ENCODE data around the gene GMCL1.
"Not testable (repeated sequence)": the region's sequence is repeated elsewhere in the genome, so short reads cannot be mapped to it uniquely, and the experiment has no call there.

Gene GMCL1

DNA sequence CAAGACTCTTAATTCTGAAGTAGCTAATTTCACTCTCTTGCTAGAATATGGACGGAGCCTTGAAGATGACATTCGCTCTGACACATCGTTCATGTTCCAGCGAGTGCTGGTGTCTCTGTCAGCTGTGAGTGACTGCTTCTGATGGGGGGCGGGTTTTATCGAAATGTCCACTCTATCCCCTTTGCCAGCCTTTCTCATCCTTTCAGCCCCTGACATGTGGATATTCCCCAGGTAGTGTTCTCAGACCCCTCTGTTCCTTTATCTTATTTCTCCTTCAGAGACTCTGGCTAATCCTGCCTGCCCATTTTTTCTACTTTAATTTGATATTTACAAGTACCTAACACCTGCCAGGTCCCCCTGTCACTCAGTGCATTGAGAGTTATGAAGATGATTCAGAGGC lies 18.9 kb upstream of the GMCL1 start:
- no peak for DNase-seq

DNA sequence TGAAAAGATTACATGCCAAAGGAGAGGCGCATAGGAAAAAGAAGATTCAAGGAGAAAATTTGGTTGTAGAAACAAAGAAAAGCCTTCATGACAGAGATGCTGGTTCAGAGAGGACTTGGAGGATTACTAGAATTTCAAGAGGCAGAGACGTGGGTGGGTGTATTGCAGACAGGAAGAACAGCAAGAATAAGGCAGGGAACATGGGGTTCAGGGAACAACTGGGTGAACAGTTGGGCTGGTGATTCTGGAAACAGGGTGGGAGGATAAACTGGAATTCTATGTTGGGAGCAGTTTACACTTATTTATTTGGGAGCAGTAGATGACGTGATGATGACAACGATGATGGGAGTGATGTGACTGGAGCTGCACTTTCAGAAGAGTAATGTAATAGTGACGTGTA lies 18.4 kb upstream of the GMCL1 start:
- DNase-seq: no peak

DNA sequence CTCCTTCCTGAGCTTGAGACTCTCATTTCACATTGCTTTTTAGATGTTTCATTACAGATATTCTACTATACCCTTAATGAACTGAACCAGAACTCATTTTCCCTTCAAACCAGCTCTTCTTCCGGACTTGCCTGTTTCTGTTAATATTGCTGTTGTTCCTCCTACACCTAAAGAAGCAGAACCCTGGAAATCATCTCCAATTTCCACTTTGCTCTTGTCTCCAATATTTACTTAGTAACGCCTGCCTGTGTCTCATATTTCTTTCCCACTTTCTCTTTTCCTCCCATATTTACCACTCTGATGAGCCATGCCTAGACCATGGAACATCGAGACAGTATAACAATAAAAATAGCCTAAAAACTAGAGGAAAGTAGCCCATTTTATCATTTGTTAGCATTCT lies 17.9 kb upstream of the GMCL1 start:
- DNase-seq: no peak

DNA sequence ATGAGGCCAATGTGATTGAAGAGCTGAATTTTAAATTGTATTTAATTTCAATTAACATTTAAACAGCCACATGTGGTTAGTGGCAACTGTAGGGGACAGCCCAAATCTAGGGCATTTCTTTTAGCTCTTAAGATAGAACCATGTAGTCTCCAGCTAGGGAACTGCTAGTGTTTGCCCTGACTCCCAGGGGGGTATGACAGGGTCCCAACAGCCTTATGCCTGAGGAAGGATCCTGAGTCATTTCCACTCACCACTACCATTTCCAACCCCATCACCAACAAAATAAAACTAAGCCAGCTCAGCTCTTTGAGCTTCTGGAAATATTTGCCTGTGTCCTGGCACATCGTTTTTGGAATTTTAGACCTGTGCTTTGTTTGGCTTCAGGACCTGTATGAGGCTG lies 13.7 kb upstream of the GMCL1 start:
- DNase-seq: no peak

DNA sequence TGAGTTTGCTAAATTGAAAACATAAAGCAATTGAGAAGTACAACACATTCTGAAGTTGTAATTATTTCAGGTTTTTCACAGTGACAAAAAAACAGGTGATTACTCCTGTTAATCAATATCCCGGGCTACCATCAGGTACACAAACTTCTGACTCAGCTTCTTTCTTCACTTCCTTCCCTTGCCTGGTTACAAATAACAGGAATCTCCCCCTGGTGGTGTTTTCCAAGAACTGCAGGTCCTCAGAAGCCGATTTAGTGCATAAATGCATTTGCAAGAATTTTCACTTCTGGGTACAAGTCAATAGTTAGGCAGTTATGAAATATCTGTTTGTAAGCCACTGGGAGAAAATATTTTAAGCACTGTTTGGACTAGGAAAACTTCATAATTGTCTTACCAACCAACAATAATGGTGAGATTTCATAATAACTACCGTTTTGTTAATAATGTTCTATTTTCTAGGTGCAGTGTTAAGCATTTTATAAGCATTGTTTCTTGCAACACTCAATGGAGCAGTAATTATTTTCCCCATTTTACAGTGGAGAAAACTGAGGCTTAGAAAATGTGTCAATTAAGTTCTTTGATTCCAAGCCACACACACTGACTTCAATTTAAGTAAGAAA lies 12.4 kb upstream of the GMCL1 start:
- DNase-seq: peak; percentile 51 to 85 (median 60)

DNA sequence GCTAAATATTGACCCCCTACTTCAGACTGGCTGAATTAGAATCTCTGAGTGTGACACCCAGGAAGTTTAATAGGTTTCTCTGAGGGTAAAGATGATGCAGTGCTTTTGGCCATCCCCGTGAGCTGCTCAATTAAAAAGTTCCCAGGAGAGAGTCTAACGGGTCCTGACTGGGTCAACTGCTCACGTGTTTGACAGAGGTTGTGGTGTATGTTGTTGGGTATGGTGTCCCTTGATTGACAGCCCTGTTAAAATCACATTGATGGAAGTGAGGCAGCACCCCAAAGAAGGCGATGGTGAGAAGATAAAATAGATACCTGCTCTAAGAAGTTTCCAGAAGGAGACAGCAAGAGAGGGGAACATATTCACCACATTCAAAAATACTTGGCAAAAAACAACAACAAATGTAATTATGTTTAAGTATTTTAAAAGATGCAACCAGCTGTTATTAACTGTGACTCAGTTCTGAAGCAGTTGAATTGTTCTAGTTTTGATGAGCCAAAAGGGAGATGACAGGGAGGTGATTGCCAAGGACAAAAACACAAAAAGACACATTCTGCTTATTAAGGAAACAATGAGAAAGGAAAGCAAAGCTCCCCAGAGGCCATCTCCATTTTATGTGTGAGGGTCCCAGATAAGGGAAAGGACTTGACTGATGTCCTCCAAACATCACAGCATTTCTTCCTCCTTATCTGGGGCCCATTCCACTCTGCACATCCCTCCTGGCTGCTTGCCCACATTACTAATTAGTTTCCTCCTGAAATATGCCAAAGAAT lies 11.5 kb upstream of the GMCL1 start:
- DNase-seq: no peak

DNA sequence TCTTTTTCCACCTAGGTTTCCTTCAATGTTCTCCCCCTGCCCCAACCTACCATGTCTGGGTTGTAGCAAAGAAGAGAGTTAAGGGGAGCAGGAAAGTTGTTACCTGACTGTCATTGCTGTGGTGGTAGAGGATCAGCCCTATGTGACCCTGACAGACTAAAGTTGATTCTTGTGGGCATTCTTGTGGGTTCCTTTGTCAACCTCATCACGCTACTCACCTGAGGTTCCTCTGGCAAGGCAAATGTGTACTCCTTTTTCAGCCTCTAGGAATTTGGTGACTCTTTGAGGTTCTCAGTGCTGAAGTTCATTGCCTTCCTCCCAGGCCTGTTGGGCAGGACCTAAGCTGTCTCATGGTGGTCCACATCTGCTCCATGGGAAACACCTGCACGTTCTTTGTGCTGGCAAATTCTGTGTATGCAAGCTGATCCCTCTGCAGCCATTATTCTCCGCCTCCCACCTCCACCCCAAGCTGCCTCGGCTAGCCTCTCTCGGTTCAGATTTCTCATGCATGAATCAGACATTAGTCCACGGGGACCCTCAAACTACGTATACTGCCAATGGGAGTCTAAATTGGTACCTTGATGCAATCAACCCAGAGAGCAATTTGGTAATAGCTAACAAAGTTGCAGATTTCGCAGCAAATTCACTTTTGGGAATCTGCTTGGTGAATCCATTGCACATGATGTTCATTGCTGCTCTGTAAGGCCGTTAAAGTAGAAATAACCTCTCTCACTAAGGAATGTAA lies 1.5 kb upstream of the GMCL1 start:
- no peak for DNase-seq

DNA sequence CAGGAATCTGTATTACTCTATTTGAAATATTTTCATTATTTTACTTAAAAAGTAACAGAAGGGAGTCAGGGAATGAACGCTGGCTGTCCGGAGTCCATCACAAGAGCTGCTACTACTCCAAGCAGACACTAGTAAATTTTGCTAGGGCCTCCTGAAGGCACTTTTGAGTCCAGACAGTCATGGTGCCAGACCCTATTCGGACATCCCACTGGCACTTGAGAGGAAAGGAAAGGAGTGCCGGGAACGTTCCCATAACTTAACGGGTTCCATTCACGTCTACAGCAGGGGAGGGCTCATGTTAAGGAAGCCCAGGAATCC lies 563 bp upstream of the GMCL1 start:
- no peak for DNase-seq

DNA sequence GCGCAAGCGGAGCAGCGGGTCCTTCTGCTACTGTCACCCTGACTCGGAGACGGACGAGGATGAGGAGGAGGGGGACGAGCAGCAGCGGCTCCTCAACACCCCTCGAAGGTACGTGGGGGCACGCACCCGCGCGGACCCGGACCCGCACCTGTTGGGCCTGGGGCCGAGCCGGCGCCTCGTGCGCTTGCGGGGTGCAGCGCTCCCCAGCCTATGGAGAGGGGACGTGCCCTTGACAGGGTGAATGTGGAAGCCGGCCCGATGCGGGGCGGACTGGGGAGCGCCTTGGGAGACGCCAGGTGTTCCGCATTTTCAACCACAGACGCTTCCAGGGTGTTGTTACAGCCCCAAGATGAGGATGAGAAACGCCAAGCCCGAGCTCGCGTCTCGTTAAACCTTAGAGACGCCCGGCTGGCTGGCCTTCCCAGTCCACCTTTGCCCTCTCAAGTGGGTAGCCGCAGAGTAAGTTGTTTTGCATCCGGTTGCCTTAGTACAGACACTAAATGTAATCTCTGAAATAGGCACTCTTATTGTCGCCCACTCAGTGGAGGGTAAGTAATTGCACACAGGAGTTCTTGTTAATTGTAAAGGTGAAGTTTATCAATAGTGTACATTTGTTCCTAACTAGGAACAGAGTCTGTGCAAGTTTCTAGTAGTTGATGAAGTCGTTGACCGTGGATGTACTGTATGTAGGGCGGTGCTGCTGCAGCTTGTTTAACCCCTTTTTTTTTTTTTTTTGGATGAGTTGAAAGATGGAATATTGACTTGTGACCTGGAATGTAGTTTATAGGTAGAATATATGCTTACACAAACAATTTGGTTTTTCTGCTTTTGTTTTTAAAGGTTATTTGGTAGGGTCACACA lies 815 bp downstream of the GMCL1 start:
- DNase-seq: peak; percentile 12 to 58 (median 22)

DNA sequence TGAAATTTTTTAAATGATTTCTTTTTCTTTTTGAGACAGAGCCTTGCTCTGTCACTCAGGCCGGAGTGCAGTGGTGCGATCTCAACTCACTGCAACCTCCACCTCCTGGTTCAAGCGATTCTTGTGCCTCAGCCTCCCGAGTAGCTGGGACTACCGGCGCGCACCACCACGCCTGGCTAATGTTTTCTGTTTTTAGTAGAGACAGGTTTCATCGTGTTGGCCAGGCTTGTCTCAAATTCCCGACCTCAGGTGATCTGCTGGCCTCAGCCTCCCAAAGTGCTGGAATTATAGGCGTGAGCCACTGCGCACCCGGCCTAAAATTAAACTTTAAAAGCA lies 1.4 kb downstream of the GMCL1 start:
- DNase-seq: not testable (repeated sequence)

DNA sequence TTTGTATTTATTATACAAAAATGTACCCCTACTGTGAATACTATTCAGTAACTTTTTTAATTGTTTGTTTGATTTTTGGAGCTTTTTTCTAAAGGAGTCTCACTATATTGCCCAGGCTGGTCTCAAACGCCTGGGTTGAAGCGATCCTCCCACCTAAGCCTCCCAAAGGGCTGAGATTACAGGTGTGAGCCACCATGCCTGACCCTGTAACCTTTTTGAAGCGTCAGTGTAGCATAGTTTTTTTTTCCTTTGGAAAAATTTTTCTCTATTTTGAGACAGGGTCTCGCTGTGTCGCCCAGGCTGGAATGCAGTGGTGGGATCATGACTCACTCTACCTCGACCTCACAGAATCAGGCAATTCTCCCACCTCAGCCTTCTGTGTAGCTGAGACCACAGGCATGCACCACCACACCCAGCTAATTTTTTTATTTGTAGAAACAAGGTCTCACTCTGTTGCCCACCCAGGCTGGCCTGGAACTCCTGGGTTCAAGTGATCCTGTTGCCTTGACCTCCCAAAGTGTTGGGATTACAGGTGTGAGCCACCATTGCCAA lies 2.0 kb downstream of the GMCL1 start:
- no peak for DNase-seq

DNA sequence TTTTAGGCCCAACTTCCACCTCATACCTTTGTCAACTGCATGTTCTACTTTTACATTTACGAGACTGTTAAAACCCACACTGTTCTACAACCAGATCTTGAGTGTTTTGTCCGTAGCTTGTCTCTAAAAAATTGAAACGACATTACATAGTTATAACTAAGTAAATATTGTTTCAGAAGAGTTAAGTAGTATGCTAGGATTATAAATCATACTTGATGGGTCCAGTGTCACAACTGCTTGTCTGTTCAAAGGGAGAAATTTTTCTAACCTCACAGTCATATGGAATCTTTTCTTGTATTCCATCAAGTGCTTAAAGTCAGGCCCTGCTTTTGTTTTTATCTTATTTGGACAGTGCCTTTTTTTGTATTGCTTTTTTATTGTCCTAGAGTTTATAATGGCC lies 4.3 kb downstream of the GMCL1 start:
- DNase-seq: no peak

DNA sequence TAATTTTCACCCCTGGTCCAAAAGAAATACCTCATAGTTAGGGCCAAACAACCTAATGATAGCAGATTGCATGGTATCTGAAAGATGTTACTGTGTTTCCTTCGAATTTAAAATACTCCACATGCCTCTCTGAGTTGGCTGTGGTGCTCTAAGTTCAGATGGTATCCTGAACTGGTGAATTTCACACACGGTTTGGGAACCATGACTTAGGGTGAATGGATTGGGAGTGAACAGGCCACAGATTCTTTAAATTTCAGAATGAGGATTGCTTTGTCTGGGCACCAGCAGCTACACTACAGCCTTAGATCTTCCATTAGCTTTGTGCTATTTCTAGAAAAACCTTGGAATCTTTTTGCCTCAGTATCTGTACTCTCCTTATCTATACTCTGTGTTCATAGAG lies 6.2 kb downstream of the GMCL1 start:
- no peak for DNase-seq

DNA sequence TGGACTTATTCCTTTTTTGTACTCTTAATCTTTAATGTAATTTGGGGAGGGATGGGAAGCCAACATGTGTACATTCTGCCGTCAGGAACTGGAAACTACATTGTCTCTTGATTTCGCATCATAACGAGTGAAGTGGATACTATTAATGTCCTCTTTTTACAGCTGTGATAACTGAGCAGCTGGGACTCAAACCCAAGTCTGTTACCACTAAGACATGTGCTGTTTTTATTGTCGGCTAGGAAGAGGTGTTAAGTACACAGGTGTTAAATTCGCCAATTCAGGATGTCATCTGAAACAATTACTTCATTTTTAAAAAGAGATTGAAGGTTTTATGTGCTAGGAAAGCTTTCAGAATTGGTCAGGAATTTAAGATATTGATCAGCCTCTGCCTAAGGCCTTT lies 6.9 kb downstream of the GMCL1 start:
- DNase-seq: no peak

DNA sequence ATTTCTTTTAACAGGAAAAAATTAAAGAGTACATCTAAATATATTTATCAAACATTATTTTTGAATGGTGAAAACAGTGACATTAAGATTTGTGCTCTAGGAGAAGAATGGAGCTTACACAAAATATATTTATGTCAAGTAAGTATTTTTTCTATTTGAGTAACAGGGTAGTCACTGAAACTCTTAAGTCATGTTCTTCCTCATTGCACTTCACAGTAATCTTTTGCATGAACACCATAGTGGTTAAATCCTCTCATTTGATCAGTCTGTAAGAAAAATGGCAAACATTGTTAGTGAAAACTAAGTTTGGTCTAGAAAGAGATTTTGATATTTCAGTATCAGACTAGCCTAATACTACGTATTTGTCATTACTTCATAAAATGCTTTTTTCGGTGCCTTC lies 8.1 kb downstream of the GMCL1 start:
- DNase-seq: no peak

DNA sequence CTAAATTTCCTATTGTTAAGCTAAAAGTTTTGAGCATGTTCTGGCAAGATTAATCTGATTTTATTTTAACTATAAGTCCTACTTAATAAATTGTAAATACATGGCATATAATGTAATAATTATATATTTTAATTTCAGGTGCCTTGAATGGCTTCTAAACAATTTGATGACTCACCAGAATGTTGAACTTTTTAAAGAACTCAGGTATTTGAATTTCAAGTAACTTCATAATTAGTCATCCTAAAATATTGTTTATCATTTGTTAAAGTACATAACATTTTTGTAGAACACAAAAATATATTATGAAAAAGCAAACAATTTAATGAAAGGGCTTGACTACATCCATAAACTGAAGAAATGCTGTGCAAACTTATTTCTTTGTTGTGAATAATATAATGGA lies 14.5 kb downstream of the GMCL1 start:
- DNase-seq: no peak

DNA sequence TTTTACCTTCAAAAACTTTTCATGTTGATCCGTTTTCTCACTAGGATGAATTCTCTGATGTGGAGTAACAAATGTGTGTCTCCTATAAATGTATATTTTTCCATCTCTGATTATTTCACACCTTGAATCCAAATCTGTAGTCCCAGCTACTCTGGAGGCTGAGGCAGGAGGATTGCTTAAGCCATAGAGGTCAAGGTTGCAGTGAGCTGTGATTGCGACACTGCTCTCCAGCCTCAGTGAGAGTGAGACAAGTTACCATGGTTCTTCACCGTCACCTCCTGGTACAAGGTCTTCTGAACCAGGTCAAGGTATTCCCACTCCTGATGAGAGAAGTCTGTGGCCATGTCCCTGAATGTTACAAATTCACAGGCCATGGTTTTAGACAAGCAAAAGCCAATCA lies 15.1 kb downstream of the GMCL1 start:
- no peak for DNase-seq

DNA sequence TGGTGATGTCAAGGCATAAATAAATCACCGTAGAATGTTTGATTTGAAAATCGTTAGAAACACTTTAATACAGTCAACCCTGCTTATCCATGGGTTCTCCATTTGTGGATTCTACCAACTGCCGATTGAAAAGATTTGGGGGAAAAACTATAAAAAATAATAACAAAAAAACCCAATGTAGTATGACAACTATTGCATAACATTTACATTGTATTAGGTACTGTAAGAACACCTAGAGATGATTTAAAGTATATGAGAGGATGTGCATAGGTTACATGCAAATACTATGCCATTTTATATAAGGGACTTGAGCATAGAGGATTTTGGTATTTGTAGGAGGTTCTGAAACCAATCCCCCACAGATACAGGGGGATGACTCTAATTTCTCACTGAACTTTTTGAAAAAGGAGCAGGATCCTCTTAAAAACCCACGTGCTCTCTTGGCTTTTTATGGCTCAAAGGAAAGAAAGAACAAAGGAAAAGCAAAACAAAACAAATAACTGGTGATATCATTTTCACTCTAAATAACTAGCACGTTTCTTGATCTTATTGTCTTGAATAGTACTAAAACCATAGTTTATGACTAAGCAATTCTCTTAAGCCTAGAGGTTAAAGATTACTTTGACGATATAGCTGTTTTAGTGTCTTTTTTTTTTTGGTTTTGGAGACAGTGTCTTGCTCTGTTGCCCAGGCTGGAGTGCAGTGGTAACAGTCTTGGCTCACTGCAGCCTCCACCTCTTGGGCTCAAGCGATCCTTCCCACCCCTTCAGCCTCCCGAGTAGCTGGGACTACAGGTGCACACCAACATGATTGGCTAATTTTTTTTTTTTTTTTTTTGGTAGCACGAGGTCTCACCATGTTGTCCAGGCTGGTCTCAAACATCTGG lies 17.0 kb downstream of the GMCL1 start:
- DNase-seq: no peak

DNA sequence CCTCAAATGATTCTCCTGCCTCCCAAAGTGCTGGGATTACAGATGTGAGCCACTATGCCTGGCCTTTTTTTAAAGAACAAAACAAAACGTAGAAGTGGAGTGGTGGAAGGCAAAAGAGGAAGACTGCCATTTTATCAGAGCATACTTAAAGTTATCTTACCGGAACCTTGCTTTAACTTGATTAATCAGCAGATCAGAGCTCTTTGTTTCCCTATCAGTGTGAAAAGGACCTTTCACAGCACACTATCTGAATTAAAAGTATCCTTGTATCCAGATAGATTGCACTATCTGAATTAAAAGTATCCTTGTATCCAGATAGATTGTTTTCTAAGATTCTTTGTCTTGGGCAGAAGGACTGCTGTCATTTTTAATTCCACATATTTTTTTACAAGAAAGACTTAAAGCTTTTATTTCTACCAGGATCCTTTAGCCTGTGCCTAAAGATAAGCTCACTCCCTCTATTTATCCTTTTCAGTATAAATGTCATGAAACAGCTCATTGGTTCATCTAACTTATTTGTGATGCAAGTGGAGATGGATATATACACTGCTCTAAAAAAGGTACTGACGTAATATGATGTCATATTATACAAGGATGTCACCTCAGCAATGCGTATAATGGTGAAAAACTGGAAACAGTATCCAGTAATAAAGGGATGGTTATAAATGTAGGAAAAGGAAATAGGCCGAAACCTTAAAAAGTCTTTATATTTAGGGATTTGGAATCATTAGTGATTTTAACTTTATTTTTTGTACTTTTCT lies 17.8 kb downstream of the GMCL1 start:
- no peak for DNase-seq

DNA sequence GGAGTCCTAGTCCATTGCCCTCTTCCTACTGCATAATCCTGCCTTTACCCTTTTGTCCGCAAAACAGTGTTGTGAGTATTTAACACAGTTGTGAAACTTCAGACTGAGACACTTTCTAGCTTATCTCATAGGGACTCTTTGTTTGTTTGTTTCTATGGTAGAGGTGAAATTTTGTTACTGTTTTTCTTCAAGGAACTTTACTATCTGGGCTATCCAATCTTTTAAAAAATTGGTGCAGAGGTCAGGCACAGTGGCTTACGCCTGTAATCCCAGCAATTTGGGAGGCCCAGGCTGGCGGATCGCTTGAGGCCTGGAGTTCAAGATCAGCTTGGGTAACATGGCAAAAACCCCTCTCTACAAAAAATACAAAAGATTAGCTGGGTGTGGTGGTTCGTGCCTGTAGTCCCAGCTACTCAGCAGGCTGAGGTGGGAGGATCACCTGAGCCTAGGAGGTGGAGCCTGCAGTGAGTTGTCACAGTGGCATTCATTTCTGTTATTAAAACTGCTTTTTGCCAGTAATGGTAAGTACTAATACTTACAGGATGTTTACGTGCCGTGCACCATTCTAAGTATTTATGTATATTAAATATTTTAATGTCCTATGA lies 18.8 kb downstream of the GMCL1 start:
- no peak for DNase-seq

DNA sequence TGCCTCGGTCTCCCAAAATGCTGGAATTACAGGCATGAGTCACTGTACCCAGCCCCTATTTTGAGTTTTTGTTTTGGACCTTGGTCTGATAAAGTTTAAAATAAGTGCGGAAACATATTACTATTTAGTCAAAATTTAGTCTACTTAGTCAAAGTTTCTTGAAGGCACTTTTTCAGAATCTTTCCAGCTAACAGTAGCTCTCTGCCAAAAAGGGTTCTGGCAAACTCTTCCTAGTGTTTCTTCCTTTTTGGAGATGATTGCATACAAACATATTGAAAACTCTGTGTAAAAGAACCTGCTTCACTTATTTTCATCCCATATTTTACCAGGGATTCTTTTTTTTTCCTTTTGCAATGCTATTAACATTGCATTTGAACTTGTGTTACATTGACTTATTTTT lies 28.8 kb downstream of the GMCL1 start:
- no peak for DNase-seq

Measured in T-helper 1 cell (primary cell).